ENCODE results near the gene CABLES1.

Gene CABLES1

GRCh38 chr18:23301972-23302371, 166.7 kb downstream of the CABLES1 start:
- DNase-seq (ENCODE audit: low spot score), result no peak

- DNase-seq (ENCODE audit: low spot score), result peak; percentile 20
Observed at GRCh38 chr18:23302511-23302850, 167.2 kb downstream of the CABLES1 start.

GRCh38 chr18:23302851-23303527, 167.7 kb downstream of the CABLES1 start:
- peak; percentile 72 for DNase-seq (ENCODE audit: low spot score)

GRCh38 chr18:23306822-23307221, 171.5 kb downstream of the CABLES1 start:
- no peak for DNase-seq (ENCODE audit: low spot score)

- peak; percentile 56 for DNase-seq (ENCODE audit: low spot score)
Observed at GRCh38 chr18:23307567-23308295, 172.4 kb downstream of the CABLES1 start.

Measured in AG08395 (cell line).